ENCODE results near the gene RPS15.

RPS15 gene

DNA sequence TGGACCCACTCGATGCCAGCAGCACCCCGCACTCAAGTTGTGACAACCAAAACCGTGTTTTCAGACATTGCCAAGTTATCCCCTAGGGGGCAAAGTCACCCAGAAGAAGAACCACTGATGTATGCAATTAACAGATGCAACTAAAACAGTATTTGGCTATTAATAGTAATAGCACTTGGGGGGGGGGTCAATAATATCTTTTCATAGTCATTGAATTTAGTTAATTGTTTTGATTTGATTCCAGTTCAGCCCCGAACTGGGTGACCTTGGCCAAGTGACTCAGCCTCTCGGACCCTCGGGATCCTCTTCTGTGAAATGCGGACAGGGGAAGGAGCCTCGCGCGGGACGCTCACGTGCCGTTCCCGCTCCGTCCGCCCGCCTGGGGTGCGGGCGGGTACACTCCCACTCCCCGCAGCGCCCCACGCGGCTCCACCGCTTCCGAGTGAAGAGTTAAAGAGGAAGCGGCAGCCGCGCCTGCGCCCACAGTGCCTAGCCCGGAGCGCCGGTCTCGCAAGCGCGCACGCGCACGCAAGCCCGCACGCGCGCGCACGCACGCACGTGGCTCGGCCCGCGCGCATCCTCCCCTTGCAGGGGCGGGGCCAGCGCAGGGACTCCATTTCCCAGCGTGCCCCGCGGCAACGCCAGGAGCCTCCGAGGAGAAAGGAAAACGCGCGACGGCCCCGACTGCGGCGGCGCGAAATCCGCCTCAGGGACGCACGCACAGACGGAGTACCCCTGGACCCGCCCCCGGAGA lies 31.2 kb upstream of the RPS15 start:
- ChIA-PET POLR2A (no interaction called here), CTCF (interaction anchor here (1.6 kb wide), 1 partner anchor 14 kb away, joined by 3 read pairs; no protein-coding TSS in a partner anchor)
- Histone ChIP-seq H3K27me3 (replicated peaks in 2 of 5; ENCODE audit: control insufficient read depth in 4 of 5, insufficient read depth in 5 of 5, low read length in 4 of 5) (no peaks in the 10 kb centered on the region), H3K9me3 (ENCODE audit: control extremely low read depth in 1 of 5, control insufficient read depth in 4 of 5, insufficient read depth in 2 of 5, low read depth in 1 of 5, low read length in 4 of 5) (no peaks in the 10 kb centered on the region), H3K4me1 (ENCODE audit: control extremely low read depth in 1 of 4, control insufficient read depth in 4 of 4, insufficient read depth in 4 of 4, low read length in 3 of 4) (peaks cover 0 to 59% (median 49%) of the 10 kb centered on the region in 4 experiments), H3K36me3 (ENCODE audit: control insufficient read depth in 4 of 4, insufficient read depth in 4 of 4, low read length in 3 of 4) (peaks cover 0 to 31% (median 9%) of the 10 kb centered on the region in 4 experiments), H3K4me3 (ENCODE audit: control insufficient read depth in 1 of 7, extremely low read depth in 1 of 7, insufficient read depth in 4 of 7, low read depth in 2 of 7, low read length in 6 of 7) (peak overlapping the region; percentile 10 to 90 (median 61)), H3K27ac (ENCODE audit: insufficient read depth in 1 of 2, low read depth in 1 of 2, low read length in 2 of 2, poor library complexity in 1 of 2, severe bottlenecking in 2 of 2) (peak overlapping the region in 1 of 2 experiments; percentile 61)
- 0% methylated on average over 66 of the region's 72 CpGs for whole genome bisulfite sequencing (ENCODE audit: insufficient coverage)
- DNase-seq = peak; percentile 97 to 99 (median 98)

DNA sequence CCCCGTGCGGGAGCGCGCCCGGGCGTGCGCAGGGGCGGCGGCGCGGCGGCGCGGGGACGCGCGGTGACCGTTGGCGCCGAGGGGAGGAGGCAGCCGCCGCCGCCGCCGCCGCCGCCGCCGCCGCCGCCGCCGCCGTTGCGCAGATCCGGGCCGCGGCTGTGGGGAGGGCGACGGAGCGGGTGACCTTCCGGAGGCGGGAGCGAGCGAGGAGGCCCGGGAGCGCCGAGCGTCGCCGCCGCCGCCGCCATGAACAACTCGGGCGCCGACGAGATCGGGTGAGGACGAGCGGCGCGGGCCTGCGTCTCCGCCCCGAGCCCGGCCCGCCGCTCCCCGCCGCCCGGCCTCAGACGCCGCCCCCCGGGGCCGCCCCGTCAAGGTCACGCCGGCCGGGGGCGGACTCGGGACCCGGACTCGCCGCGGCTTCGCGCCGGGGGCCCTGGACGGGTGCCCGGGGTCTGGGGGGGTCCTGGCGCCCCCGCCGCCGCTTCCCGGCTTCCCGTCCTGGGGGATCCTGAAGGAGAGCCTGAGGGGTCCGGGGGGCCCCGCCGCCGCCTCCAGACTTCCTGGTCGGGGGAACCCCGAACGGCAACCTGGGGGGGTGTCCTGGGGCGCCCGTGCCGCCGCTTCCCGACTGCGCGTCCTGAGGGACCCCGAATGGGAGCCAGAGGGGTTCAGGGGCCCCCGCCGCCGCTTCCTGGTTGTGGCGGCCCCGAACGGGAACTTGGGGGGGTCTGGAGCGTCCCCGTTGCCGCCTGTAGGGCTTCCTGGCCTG lies 30.5 kb upstream of the RPS15 start, which contains the start of gene DAZAP1:
DAZAP1 (plus strand) TSS at position 59 of the 772 bp plus-strand sequence; CDS start at position 247, 188 bp downstream.
- peak in 2 of 3 donors; percentile 25 to 39 for DNase-seq
- H3K27me3 ChIP-seq (replicated peaks in 2 of 5; ENCODE audit: control insufficient read depth in 4 of 5, insufficient read depth in 5 of 5, low read length in 4 of 5) = no peaks in the 10 kb centered on the region
- peak within 1 kb of the TSS; percentile 80 to 92 for H3K27ac ChIP-seq (ENCODE audit: insufficient read depth in 1 of 2, low read depth in 1 of 2, low read length in 2 of 2, poor library complexity in 1 of 2, severe bottlenecking in 2 of 2)
- peaks cover 0 to 39% (median 10%) of the 10 kb centered on the region in 4 experiments for H3K36me3 ChIP-seq (ENCODE audit: control insufficient read depth in 4 of 4, insufficient read depth in 4 of 4, low read length in 3 of 4)
- CTCF ChIA-PET = no interaction called here
- POLR2A ChIA-PET = no interaction called here
- peaks cover 0 to 51% (median 43%) of the 10 kb centered on the region in 4 experiments for H3K4me1 ChIP-seq (ENCODE audit: control extremely low read depth in 1 of 4, control insufficient read depth in 4 of 4, insufficient read depth in 4 of 4, low read length in 3 of 4)
- WGBS (ENCODE audit: insufficient coverage) = under 1% methylated on average over 90 of the region's 121 CpGs
- peak within 1 kb of the TSS; percentile 66 to 90 (median 81) for H3K4me3 ChIP-seq (ENCODE audit: control insufficient read depth in 1 of 7, extremely low read depth in 1 of 7, insufficient read depth in 4 of 7, low read depth in 2 of 7, low read length in 6 of 7)
- no peaks in the 10 kb centered on the region for H3K9me3 ChIP-seq (ENCODE audit: control extremely low read depth in 1 of 5, control insufficient read depth in 4 of 5, insufficient read depth in 2 of 5, low read depth in 1 of 5, low read length in 4 of 5)

DNA sequence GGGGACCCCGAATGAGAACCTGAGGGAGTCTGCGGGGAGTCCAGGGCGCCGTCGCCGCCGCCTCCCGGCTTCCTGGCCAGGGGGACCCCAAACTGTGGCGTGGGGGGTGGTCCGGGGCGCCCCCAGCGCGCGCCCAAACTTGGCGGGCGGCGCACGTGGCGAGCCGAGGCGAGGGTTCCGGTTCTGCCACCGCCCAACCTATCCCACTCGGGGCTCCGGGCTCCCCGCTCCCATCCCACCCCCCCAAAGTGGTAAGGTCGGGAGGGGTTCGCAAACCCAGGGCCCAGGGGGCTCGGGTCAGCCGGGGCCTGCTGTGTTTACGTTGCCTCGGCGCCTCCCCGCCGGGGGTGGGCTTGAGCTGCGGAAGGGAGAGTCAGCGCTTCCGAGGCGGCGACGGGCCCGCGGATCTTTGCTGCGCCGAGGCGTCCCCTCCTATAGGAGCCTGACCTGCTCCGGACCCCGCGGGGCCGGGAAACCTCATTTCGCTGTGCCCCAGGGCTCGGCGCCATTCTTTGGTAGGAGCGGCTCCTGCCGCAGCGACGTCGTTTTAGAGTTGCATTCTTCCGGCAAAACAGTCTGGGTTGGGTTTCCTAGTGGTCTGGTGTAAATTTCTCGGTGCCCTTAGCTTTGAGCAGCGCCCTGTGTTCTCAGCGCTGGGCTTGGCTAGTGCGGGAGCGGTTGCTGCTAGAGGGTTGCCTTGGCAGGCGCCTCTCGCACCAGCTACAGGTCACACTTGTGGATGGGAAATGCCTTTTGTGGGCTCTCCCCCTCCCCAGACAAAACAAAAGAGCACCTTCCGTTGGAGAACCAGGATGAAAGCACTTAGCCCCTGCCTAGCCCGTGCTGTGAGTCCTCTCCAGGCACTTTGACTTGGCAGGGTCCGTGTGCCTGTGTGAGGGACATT lies 29.6 kb upstream of the RPS15 start:
- ChIA-PET POLR2A (interaction anchor here (0.6 kb wide), 1 partner anchor 1224 kb away, joined by 4 read pairs; no protein-coding TSS in a partner anchor), CTCF (interaction anchor here (1.5 kb wide), 1 partner anchor 430 kb away, joined by 3 read pairs; no protein-coding TSS in a partner anchor)
- Histone ChIP-seq H3K27ac (ENCODE audit: insufficient read depth in 1 of 2, low read depth in 1 of 2, low read length in 2 of 2, poor library complexity in 1 of 2, severe bottlenecking in 2 of 2) (peak overlapping the region; percentile 80 to 92), H3K4me1 (ENCODE audit: control extremely low read depth in 1 of 4, control insufficient read depth in 4 of 4, insufficient read depth in 4 of 4, low read length in 3 of 4) (peaks cover 0 to 43% (median 37%) of the 10 kb centered on the region in 4 experiments), H3K27me3 (replicated peaks in 2 of 5; ENCODE audit: control insufficient read depth in 4 of 5, insufficient read depth in 5 of 5, low read length in 4 of 5) (no peaks in the 10 kb centered on the region), H3K4me3 (ENCODE audit: control insufficient read depth in 1 of 7, extremely low read depth in 1 of 7, insufficient read depth in 4 of 7, low read depth in 2 of 7, low read length in 6 of 7) (peak overlapping the region; percentile 66 to 90 (median 81)), H3K9me3 (ENCODE audit: control extremely low read depth in 1 of 5, control insufficient read depth in 4 of 5, insufficient read depth in 2 of 5, low read depth in 1 of 5, low read length in 4 of 5) (no peaks in the 10 kb centered on the region), H3K36me3 (ENCODE audit: control insufficient read depth in 4 of 4, insufficient read depth in 4 of 4, low read length in 3 of 4) (peaks cover 0 to 47% (median 14%) of the 10 kb centered on the region in 4 experiments)
- WGBS (ENCODE audit: insufficient coverage) = under 1% methylated on average over 49 of the region's 69 CpGs
- DNase-seq = peak in 2 of 3 donors; percentile 60 to 70

DNA sequence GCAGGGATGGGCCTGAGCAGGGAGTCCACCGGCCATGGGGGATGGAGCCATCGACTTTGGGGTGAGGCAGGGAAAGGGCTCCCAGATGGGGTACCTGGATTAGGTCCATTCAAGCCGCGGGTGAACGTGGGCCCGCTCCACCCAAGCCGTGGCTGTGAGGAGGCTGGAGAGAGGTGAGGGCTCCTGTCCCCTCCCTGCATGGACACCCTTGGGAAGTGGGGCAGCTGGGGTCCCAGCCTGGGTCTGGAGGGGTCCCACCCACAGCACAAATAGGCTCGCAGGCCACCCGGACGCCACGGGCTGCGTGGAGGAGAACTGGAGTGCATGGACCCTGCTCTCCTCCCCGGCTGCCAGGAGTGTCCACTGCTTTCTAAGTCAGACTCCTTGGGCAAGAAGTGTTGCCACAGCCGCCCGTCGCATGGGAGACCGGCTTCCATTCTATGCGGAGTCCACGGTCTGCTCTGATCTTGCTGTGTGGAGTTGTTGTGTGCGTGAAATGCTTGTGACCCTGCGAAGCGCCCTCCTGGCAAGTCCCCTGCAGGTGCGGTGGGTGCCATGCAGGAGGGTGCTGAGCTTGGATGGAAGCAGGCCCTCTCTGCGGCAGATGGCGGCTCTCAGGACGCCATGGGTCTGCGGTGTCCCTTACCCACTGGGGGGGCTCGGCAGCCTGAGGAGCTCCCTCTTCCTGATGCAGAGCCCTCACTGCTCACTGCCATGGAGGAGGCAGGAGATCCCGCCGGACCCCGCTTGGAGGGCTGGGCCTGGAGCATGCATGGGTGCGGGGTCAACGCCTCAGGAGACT lies 28.8 kb upstream of the RPS15 start:
- DNase-seq = no peak
- no peaks in the 10 kb centered on the region for H3K27me3 ChIP-seq (replicated peaks in 2 of 5; ENCODE audit: control insufficient read depth in 4 of 5, insufficient read depth in 5 of 5, low read length in 4 of 5)
- peak overlapping the region in 6 of 7 experiments; percentile 78 to 90 (median 84) for H3K4me3 ChIP-seq (ENCODE audit: control insufficient read depth in 1 of 7, extremely low read depth in 1 of 7, insufficient read depth in 4 of 7, low read depth in 2 of 7, low read length in 6 of 7)
- no peaks in the 10 kb centered on the region for H3K9me3 ChIP-seq (ENCODE audit: control extremely low read depth in 1 of 5, control insufficient read depth in 4 of 5, insufficient read depth in 2 of 5, low read depth in 1 of 5, low read length in 4 of 5)
- ChIA-PET POLR2A (interaction anchor here (0.7 kb wide), 1 partner anchor 30 kb away, joined by 3 read pairs; no protein-coding TSS in a partner anchor), CTCF (interaction anchor here (1.2 to 1.5 kb wide), 2 partner anchors 9 to 429 kb away, joined by 3 read pairs; no protein-coding TSS in a partner anchor)
- peak overlapping the region; percentile 80 to 92 for H3K27ac ChIP-seq (ENCODE audit: insufficient read depth in 1 of 2, low read depth in 1 of 2, low read length in 2 of 2, poor library complexity in 1 of 2, severe bottlenecking in 2 of 2)
- H3K36me3 ChIP-seq (ENCODE audit: control insufficient read depth in 4 of 4, insufficient read depth in 4 of 4, low read length in 3 of 4) = peaks cover 0 to 54% (median 14%) of the 10 kb centered on the region in 4 experiments
- peaks cover 0 to 40% (median 35%) of the 10 kb centered on the region in 4 experiments for H3K4me1 ChIP-seq (ENCODE audit: control extremely low read depth in 1 of 4, control insufficient read depth in 4 of 4, insufficient read depth in 4 of 4, low read length in 3 of 4)
- WGBS (ENCODE audit: insufficient coverage) = 79% methylated on average over 33 of the region's 33 CpGs

DNA sequence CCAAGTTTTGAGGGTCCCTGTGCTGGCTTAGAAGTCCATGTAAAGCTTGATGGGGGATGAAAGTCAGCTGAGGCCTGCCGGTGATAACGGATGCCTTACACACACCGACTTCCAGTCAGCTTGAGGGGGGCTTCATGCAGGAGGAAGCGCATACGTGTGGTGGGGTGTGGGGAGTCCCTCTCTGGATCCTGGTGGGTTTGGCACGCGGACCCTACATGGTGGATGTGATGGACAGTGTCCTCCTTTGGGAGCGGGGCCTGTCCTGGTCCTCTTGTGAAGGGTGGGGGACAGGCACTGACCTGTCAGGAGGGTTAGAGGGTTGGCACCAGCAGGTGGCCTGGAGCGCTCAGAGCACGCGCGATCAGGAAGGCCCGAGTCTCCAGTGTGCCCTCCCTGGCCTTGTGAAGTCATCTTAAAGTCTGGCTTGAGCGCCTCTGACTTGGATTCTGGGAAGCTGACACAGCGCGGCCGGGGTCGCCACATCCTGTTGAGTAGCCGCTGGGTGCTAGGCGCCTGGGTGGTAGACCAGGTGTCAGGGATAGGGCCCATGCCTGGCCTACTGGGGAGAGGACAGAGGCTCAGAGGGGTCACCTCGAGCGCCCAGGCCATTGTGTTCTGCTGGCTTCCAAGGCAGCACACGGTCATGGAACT lies 27.9 kb upstream of the RPS15 start:
- no peaks in the 10 kb centered on the region for H3K9me3 ChIP-seq (ENCODE audit: control extremely low read depth in 1 of 5, control insufficient read depth in 4 of 5, insufficient read depth in 2 of 5, low read depth in 1 of 5, low read length in 4 of 5)
- WGBS (ENCODE audit: insufficient coverage) = 69% methylated on average over 20 of the region's 23 CpGs
- POLR2A ChIA-PET = interaction anchor here (0.6 kb wide), 1 partner anchor 863 kb away, joined by 3 read pairs; no protein-coding TSS in a partner anchor
- peaks cover 0 to 57% (median 14%) of the 10 kb centered on the region in 4 experiments for H3K36me3 ChIP-seq (ENCODE audit: control insufficient read depth in 4 of 4, insufficient read depth in 4 of 4, low read length in 3 of 4)
- peaks cover 0 to 45% (median 39%) of the 10 kb centered on the region in 4 experiments for H3K4me1 ChIP-seq (ENCODE audit: control extremely low read depth in 1 of 4, control insufficient read depth in 4 of 4, insufficient read depth in 4 of 4, low read length in 3 of 4)
- no peaks in the 10 kb centered on the region for H3K27me3 ChIP-seq (replicated peaks in 2 of 5; ENCODE audit: control insufficient read depth in 4 of 5, insufficient read depth in 5 of 5, low read length in 4 of 5)
- H3K27ac ChIP-seq (ENCODE audit: insufficient read depth in 1 of 2, low read depth in 1 of 2, low read length in 2 of 2, poor library complexity in 1 of 2, severe bottlenecking in 2 of 2) = peak overlapping the region; percentile 50 to 92
- peak in 2 of 3 donors; percentile 32 for DNase-seq
- peak overlapping the region in 3 of 7 experiments; percentile 19 to 90 (median 87) for H3K4me3 ChIP-seq (ENCODE audit: control insufficient read depth in 1 of 7, extremely low read depth in 1 of 7, insufficient read depth in 4 of 7, low read depth in 2 of 7, low read length in 6 of 7)
- CTCF ChIA-PET = interaction anchor here (1.2 kb wide), 1 partner anchor 8 kb away, joined by 3 read pairs; no protein-coding TSS in a partner anchor
